Omental fat pad (tissue), 4 donors: ENCODE measurements around the gene DNAJC1. TPM values are rescaled to one million over a fixed set of nuclear protein-coding genes. Genes with fewer than 3 reads are reported as not detected.
"Not testable (repeated sequence)": the region's sequence is repeated elsewhere in the genome, so short reads cannot be mapped to it uniquely, and the experiment has no call there.

ENCODE experiments used
- ATAC-seq: fragments of 150-250 bp; one replicate; pipeline ENCODE4 v1.9.1; 2016; ENCODE audit warnings: mild to moderate bottlenecking, moderate library complexity; ENCODE audit not compliant: low FRiP score
- DNase-seq: peaks from one replicate; pipeline ENCODE4 v3.0.0-alpha.2; 2019; ENCODE audit warnings: low spot score
- CTCF ChIP-seq, 3 donors: fragments of 450-650 bp; IDR thresholded peaks; one replicate each; pipeline ENCODE4 v1.5.1; 2016 to 2017; ENCODE audit warnings: antibody characterized with exemption in 3 of 3, mild to moderate bottlenecking in 3 of 3, moderate library complexity in 2 of 3
- total RNA-seq, 4 donors: library from RNA; depleted of rRNA; stranded (reverse); fragments of >200 nt; gene quantifications; one replicate each; pipeline ENCODE4 v1.1.0, GENCODE V29; 2016

The DNAJC1 gene
- total RNA-seq, 4 donors from 2014 or later = 69.5 to 119 (median 89.8) TPM

DNA sequence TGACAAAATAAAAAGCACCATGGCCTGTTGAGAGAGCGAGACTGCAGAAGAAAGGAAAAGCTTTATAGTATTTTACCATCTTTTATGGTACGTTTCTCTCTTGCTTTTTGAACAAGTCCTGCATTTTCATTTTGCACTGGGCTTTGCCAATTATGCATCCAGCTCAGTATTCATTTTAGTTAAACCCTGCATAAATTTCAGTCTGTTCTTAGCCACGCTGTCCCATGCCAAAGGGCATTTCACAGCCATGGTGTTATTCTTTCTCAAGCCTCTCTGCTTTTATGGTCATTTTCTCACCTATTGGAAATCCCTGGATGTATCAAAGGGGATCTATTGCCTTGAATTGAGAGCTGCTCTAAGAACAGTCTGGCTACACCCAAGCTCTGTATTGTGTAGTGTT, 30.8 kb upstream of the DNAJC1 start:
- ATAC-seq (no peak), DNase-seq (no peak)
- TF ChIP-seq CTCF (IDR thresholded peaks at IDR 0.05) = no peak

- ATAC-seq, DNase-seq: not testable (repeated sequence)
Measured at GRCh38 chr10:22032268-22032667, 28.7 kb upstream of the DNAJC1 start.

GRCh38 chr10:22030421-22030820, 26.9 kb upstream of the DNAJC1 start:
- ATAC-seq = no peak
- no peak for DNase-seq
- no peak for TF ChIP-seq CTCF (IDR thresholded peaks at IDR 0.05)

DNA sequence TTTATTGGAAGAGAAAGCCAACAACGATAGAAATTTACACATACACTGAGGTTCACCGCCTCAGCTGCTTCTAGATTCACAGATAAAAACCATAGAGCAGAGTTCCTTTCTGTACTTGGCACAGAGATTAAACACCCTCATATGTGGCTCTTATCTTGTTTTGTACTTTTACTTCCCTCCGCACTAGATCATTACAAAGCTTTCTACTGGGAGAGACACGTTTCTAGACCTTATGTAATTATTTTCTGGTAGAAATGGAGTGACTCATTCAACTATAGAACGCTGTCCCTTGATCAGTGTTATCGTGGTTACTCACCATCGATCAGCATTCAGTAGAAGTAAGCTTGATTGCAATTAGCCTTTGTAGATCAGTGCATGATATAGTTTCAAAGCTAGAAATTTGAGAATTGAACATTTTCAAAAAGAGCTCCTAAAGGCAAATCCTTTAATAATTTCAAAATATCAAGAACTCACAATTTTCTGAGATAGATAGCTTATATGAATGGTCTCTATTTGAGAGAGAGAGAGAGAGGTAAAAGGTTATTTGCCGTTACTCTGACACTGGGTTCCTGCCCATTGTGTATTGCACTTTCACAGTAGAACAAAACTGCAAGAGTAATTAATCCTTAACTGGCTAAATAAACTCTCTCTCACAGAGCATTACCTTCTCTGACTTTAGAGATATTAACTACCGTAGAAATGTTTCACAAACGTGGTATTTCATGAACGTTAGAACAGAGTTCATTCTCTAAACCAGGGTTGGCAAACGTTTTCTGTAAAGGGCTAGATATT, 26.1 kb upstream of the DNAJC1 start:
- no peak for DNase-seq
- no peak for TF ChIP-seq CTCF (IDR thresholded peaks at IDR 0.05)
- no peak for ATAC-seq

- no peak for TF ChIP-seq CTCF (IDR thresholded peaks at IDR 0.05)
- DNase-seq (no peak), ATAC-seq (no peak)
Measured at GRCh38 chr10:22027364-22028238, 24.1 kb upstream of the DNAJC1 start.

DNA sequence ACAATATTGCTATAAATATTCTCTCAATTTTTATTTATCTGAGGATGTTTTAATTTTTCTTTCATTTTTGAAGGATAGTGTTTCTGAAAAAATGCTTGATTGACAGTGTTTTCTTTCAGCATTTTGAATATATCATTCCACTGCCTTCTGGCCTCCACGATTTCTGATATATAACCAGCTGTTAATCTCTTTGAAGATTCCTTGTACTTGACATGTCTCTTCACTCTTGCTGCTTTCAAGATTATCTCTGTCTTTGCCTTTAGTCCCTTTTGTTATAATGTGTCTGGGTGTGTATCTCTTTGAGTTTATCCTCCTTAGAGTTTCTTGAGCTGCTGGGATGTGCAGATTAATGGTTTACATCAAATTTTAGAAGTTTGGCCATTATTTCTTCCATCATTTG, 22.8 kb upstream of the DNAJC1 start:
- TF ChIP-seq CTCF (IDR thresholded peaks at IDR 0.05) = no peak
- ATAC-seq (no peak), DNase-seq (no peak)

GRCh38 chr10:22023508-22023907, 20.0 kb upstream of the DNAJC1 start:
- ATAC-seq = no peak
- DNase-seq = no peak
- no peak for TF ChIP-seq CTCF (IDR thresholded peaks at IDR 0.05)
